Ovary (tissue), 9 donors: ENCODE data around the gene THAP2. TPM values are rescaled to one million over a fixed set of nuclear protein-coding genes. Genes with fewer than 3 reads are reported as not detected.

Source experiments
- DNase-seq, 5 donors: peaks; one replicate each; pipeline ENCODE4 v3.0.0-alpha.2; 2019 to 2020
- H3K27ac ChIP-seq, 2 donors: fragments of 200-600 bp; one replicate each; pipeline versions ENCODE4 v1.5.1 to v1.8.0; 2019 to 2022
- H3K27me3 ChIP-seq: fragments of 200-600 bp; one replicate; pipeline ENCODE4 v1.8.0; 2022
- H3K36me3 ChIP-seq: fragments of 200-600 bp; sonication (generic); one replicate; pipeline ENCODE4 v1.5.1; 2019
- H3K4me1 ChIP-seq: one replicate; pipeline ENCODE4 v1.8.1; 2013; ENCODE audit warnings: mild to moderate bottlenecking, moderate library complexity; ENCODE audit not compliant: insufficient read depth
- H3K4me3 ChIP-seq: fragments of 200-600 bp; sonication (generic); one replicate; pipeline ENCODE4 v1.5.1; 2017
- H3K9me3 ChIP-seq, 2 donors: fragments of 200-600 bp in 1 of 2; sonication (generic) in 1 of 2; one replicate each; pipeline versions ENCODE4 v1.5.1 to v1.8.1; 2013 to 2019; ENCODE audit warnings: mild to moderate bottlenecking in 1 of 2, moderate library complexity in 1 of 2
- EP300 ChIP-seq: sonication (generic); formaldehyde crosslinking; IDR thresholded peaks from one replicate; pipeline ENCODE4 v1.6.1; 2017; ENCODE audit warnings: antibody characterized with exemption
- POLR2A ChIP-seq: fragments of 450-650 bp; IDR thresholded peaks from one replicate; pipeline ENCODE4 v1.6.1; 2017; ENCODE audit warnings: antibody characterized with exemption, mild to moderate bottlenecking, moderate library complexity
- WGBS, 3 donors: extraction: QIAGEN DNeasy Blood & Tissue Kit in 1 of 3; methylation state at CpG; one replicate each; pipeline versions ENCODE4 v1.1.5 to v1.1.7; 2013 to 2017; 5-methylcytosine and 5-hydroxymethylcytosine counted together
- intact Hi-C, 4 donors: fragments of 100-400 bp; cut with DNase I; formaldehyde crosslinking; loops; one replicate each; pipeline versions ENCODE4 v1.11.0 to v1.15.1; 2022 to 2023
- polyA plus RNA-seq, 2 donors: library from polyadenylated mRNA; stranded (reverse); fragments of 200-250 nt in 1 of 2; fragments of 350-450 nt in 1 of 2; fragmentation: Illumina TruSeq in 1 of 2; extraction: RNeasy Lipid Tissue Mini Kit (QIAGEN cat#74804) in 1 of 2; gene quantifications; one replicate each; pipeline ENCODE4 v1.2.3, GENCODE V29; 2013 to 2014
- total RNA-seq, 7 donors: library from RNA; depleted of rRNA in 2 of 7; stranded (reverse); fragments of >200 nt in 2 of 7; fragmentation: NEBNext Ultra II Directional in 3 of 7; extraction: Animal tissue kit (Norgen Biotek cat#: 25700) in 3 of 7; gene quantifications; one replicate each; pipeline versions ENCODE4 v1.1.0 to v1.2.4, GENCODE V29; 2016 to 2023
- TF ChIP-seq, protein P1 (sequence below), 3 donors: fragments of 450-650 bp in 2 of 3; fragments of 200-600 bp in 1 of 3; IDR thresholded peaks; one replicate each; pipeline versions ENCODE4 v1.5.1 to v1.8.0; 2016 to 2022; ENCODE audit warnings: antibody characterized with exemption in 3 of 3, mild to moderate bottlenecking in 1 of 3
- donor health status: DM: no; HTN: no; CAD: no; lungs with moderate emphysema.
- donor health status: DM: no; HTN: no; CAD: no.
- donor health status: Bipolar disorder and iron deficiency.
- donor health status: DM: yes; HTN: yes; CAD: no.
- donor health status: DM: no; HTN: no; CAD: no.
- donor health status: DM: yes; HTN: yes; CAD: no.

The THAP2 gene
- total and polyA plus RNA-seq, 9 donors, result 3.6 to 7.5 (median 5.8) TPM

- H3K4me3 ChIP-seq, result no peak overlapping the region
- DNase-seq, result no peak
- H3K27me3 ChIP-seq, result no peaks in the 10 kb centered on the region
- no peaks in the 10 kb centered on the region for H3K9me3 ChIP-seq
- H3K36me3 ChIP-seq, result no peaks in the 10 kb centered on the region
- H3K4me1 ChIP-seq, result peaks cover 4% of the 10 kb centered on the region
- TF ChIP-seq POLR2A, result no peak
- TF ChIP-seq EP300, result no peak
- TF ChIP-seq, protein P1, sequence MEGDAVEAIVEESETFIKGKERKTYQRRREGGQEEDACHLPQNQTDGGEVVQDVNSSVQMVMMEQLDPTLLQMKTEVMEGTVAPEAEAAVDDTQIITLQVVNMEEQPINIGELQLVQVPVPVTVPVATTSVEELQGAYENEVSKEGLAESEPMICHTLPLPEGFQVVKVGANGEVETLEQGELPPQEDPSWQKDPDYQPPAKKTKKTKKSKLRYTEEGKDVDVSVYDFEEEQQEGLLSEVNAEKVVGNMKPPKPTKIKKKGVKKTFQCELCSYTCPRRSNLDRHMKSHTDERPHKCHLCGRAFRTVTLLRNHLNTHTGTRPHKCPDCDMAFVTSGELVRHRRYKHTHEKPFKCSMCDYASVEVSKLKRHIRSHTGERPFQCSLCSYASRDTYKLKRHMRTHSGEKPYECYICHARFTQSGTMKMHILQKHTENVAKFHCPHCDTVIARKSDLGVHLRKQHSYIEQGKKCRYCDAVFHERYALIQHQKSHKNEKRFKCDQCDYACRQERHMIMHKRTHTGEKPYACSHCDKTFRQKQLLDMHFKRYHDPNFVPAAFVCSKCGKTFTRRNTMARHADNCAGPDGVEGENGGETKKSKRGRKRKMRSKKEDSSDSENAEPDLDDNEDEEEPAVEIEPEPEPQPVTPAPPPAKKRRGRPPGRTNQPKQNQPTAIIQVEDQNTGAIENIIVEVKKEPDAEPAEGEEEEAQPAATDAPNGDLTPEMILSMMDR (IDR thresholded peaks at IDR 0.05), result no peak
- intact Hi-C loops, result loop anchor here in 1 of 4 donors (10.0 kb wide), 1 partner anchor 89 kb away; the partner anchor contains the start of gene RAB21
- WGBS, 3 donors, result 94 to 99% (median 99%) methylated on average over 5 of the region's 5 CpGs
- no peak overlapping the region for H3K27ac ChIP-seq
Observed at GRCh38 chr12:71666259-71666658, 2.2 kb downstream of the THAP2 start.

GRCh38 chr12:71671311-71671710, 7.2 kb downstream of the THAP2 start:
- Histone ChIP-seq H3K36me3 (no peaks in the 10 kb centered on the region), H3K9me3 (no peaks in the 10 kb centered on the region), H3K27ac (no peak overlapping the region), H3K4me1 (no peaks in the 10 kb centered on the region), H3K4me3 (no peak overlapping the region), H3K27me3 (no peaks in the 10 kb centered on the region)
- TF ChIP-seq POLR2A (no peak), EP300 (no peak)
- TF ChIP-seq, protein P1 (IDR thresholded peaks at IDR 0.05), result no peak
- intact Hi-C loops, result no loop called here
- no peak for DNase-seq

- DNase-seq, result no peak
- no peak overlapping the region for H3K4me3 ChIP-seq
- no peak overlapping the region for H3K27ac ChIP-seq
- no peaks in the 10 kb centered on the region for H3K9me3 ChIP-seq
- no peaks in the 10 kb centered on the region for H3K27me3 ChIP-seq
- WGBS, 3 donors, result 78 to 84% (median 82%) methylated on average over 1 of the region's 1 CpG
- intact Hi-C loops, result no loop called here
- TF ChIP-seq, protein P1 (IDR thresholded peaks at IDR 0.05), result no peak
- TF ChIP-seq EP300 (no peak), POLR2A (no peak)
- no peaks in the 10 kb centered on the region for H3K36me3 ChIP-seq
- H3K4me1 ChIP-seq, result no peaks in the 10 kb centered on the region
Observed at GRCh38 chr12:71671816-71672215, 7.7 kb downstream of the THAP2 start.

GRCh38 chr12:71682466-71682865, 18.4 kb downstream of the THAP2 start:
- no peak for DNase-seq
- intact Hi-C loops, result no loop called here
- no peak overlapping the region for H3K4me3 ChIP-seq
- H3K27ac ChIP-seq, result no peak overlapping the region
- no peaks in the 10 kb centered on the region for H3K4me1 ChIP-seq
- H3K27me3 ChIP-seq, result no peaks in the 10 kb centered on the region
- WGBS, 3 donors, result 93 to 96% (median 94%) methylated on average over 1 of the region's 1 CpG
- TF ChIP-seq EP300 (no peak), POLR2A (no peak)
- TF ChIP-seq, protein P1 (IDR thresholded peaks at IDR 0.05), result no peak
- H3K9me3 ChIP-seq, result no peaks in the 10 kb centered on the region
- no peaks in the 10 kb centered on the region for H3K36me3 ChIP-seq
